ENCODE data around the gene COL5A1. TPM values are rescaled to one million over a fixed set of nuclear protein-coding genes. Genes with fewer than 3 reads are reported as not detected.

COL5A1 gene
- polyA plus RNA-seq, 3 donors = 0.01 TPM; not detected in 2

GRCh38 chr9:134842321-134842720, 200.7 kb downstream of the COL5A1 start:
- no peak overlapping the region for H3K4me3 ChIP-seq (replicated peaks in 1 of 3; ENCODE audit: low read depth in 2 of 3, low read length in 3 of 3)
- WGBS (ENCODE audit: insufficient coverage) = 100% methylated on average over 6 of the region's 22 CpGs
- no peak overlapping the region for H3K27ac ChIP-seq (ENCODE audit: low read depth in 1 of 2, low read length in 2 of 2)
- no peaks in the 10 kb centered on the region for H3K79me2 ChIP-seq (ENCODE audit: insufficient read depth, low read length)
- no peaks in the 10 kb centered on the region for H3K9me3 ChIP-seq (replicated peaks in 1 of 2; ENCODE audit: control insufficient read depth in 1 of 2, insufficient read depth in 1 of 2, low read length in 2 of 2)
- Mint-ChIP-seq H3K4me3 (no peak overlapping the region), H3K4me1 (no peaks in the 10 kb centered on the region), H3K36me3 (no peaks in the 10 kb centered on the region), H3K9me3 (peaks cover 0 to 1% (median 0%) of the 10 kb centered on the region in 7 donors), H3K27me3 (ENCODE audit: low read depth in 3 of 3) (peaks cover 2 to 11% (median 9%) of the 10 kb centered on the region in 3 donors), H3K27ac (no peak overlapping the region)
- no peaks in the 10 kb centered on the region for H3K27me3 ChIP-seq (ENCODE audit: control insufficient read depth in 2 of 2, insufficient read depth in 2 of 2, low read length in 2 of 2)
- H3K36me3 ChIP-seq (replicated peaks in 1 of 2; ENCODE audit: control insufficient read depth in 1 of 2, insufficient read depth in 2 of 2, low read length in 2 of 2) = no peaks in the 10 kb centered on the region
- no peaks in the 10 kb centered on the region for H3K4me1 ChIP-seq (ENCODE audit: control insufficient read depth in 1 of 2, insufficient read depth in 2 of 2, low read length in 2 of 2)
- H4K20me1 ChIP-seq (ENCODE audit: insufficient read depth, low read length) = no peaks in the 10 kb centered on the region
- no peak for TF ChIP-seq CTCF (IDR thresholded peaks at IDR 0.05)
- no peak for DNase-seq
- no peak overlapping the region for H2AFZ ChIP-seq (ENCODE audit: insufficient read depth, low read depth, low read length, poor library complexity, severe bottlenecking)
- no peak overlapping the region for H3K9ac ChIP-seq (ENCODE audit: insufficient read depth, low read length, poor library complexity, severe bottlenecking)
- H3K4me2 ChIP-seq (replicated peaks; ENCODE audit: extremely low read depth, low read length, poor library complexity, severe bottlenecking) = no peak overlapping the region
- intact Hi-C loops (cut with micrococcal nuclease) = no loop called here

- H3K4me2 ChIP-seq (replicated peaks; ENCODE audit: extremely low read depth, low read length, poor library complexity, severe bottlenecking) = no peak overlapping the region
- H3K9me3 Mint-ChIP-seq = peaks cover 0 to 6% (median 3%) of the 10 kb centered on the region in 7 donors
- DNase-seq = no peak
- peak overlapping the region in 1 of 2 donors; percentile 12 for H3K4me3 Mint-ChIP-seq
- H3K4me1 ChIP-seq (ENCODE audit: control insufficient read depth in 1 of 2, insufficient read depth in 2 of 2, low read length in 2 of 2) = no peaks in the 10 kb centered on the region
- no peak for TF ChIP-seq CTCF (IDR thresholded peaks at IDR 0.05)
- H4K20me1 ChIP-seq (ENCODE audit: insufficient read depth, low read length) = no peaks in the 10 kb centered on the region
- H2AFZ ChIP-seq (ENCODE audit: insufficient read depth, low read depth, low read length, poor library complexity, severe bottlenecking) = no peak overlapping the region
- no peak overlapping the region for H3K4me3 ChIP-seq (replicated peaks in 1 of 3; ENCODE audit: low read depth in 2 of 3, low read length in 3 of 3)
- intact Hi-C loops (cut with micrococcal nuclease) = no loop called here
- H3K9ac ChIP-seq (ENCODE audit: insufficient read depth, low read length, poor library complexity, severe bottlenecking) = no peak overlapping the region
- H3K27ac Mint-ChIP-seq = no peak overlapping the region
- H3K79me2 ChIP-seq (ENCODE audit: insufficient read depth, low read length) = no peaks in the 10 kb centered on the region
- H3K27me3 Mint-ChIP-seq (ENCODE audit: low read depth in 3 of 3) = peaks cover 2 to 11% (median 10%) of the 10 kb centered on the region in 3 donors
- WGBS (ENCODE audit: insufficient coverage) = 92% methylated on average over 16 of the region's 18 CpGs
- no peaks in the 10 kb centered on the region for H3K36me3 Mint-ChIP-seq
- H3K9me3 ChIP-seq (replicated peaks in 1 of 2; ENCODE audit: control insufficient read depth in 1 of 2, insufficient read depth in 1 of 2, low read length in 2 of 2) = peaks cover 0 to 10% of the 10 kb centered on the region in 2 donors
- no peaks in the 10 kb centered on the region for H3K27me3 ChIP-seq (ENCODE audit: control insufficient read depth in 2 of 2, insufficient read depth in 2 of 2, low read length in 2 of 2)
- no peaks in the 10 kb centered on the region for H3K36me3 ChIP-seq (replicated peaks in 1 of 2; ENCODE audit: control insufficient read depth in 1 of 2, insufficient read depth in 2 of 2, low read length in 2 of 2)
- H3K4me1 Mint-ChIP-seq = peaks cover 1% of the 10 kb centered on the region
- no peak overlapping the region for H3K27ac ChIP-seq (ENCODE audit: low read depth in 1 of 2, low read length in 2 of 2)
Observed at GRCh38 chr9:134843740-134844139, 202.1 kb downstream of the COL5A1 start.

Measured in CD14-positive monocyte (primary cell).